Liver (tissue), 9 donors: ENCODE measurements around the gene TESK2. TPM values are rescaled to one million over a fixed set of nuclear protein-coding genes. Genes with fewer than 3 reads are reported as not detected.

Source experiments
- DNase-seq: peaks from one replicate; pipeline ENCODE4 v3.0.0-alpha.2; 2017; ENCODE audit warnings: low spot score
- H3K27ac ChIP-seq, 2 donors: one replicate each; pipeline ENCODE4 v1.7.0; 2013; ENCODE audit warnings: inconsistent platforms in 2 of 2, low read length in 2 of 2, control low read depth in 1 of 2, low read depth in 1 of 2, mild to moderate bottlenecking in 1 of 2
- H3K27me3 ChIP-seq, 4 donors: one replicate each; pipeline versions ENCODE4 v1.6.1 to v1.7.0; 2013; ENCODE audit warnings: low read length in 3 of 4, inconsistent platforms in 1 of 4, mild to moderate bottlenecking in 1 of 4, moderate library complexity in 1 of 4; ENCODE audit not compliant: control insufficient read depth in 4 of 4, insufficient read depth in 4 of 4
- H3K36me3 ChIP-seq, 4 donors: one replicate each; pipeline versions ENCODE4 v1.6.1 to v1.7.0; 2013; ENCODE audit warnings: low read length in 3 of 4, mild to moderate bottlenecking in 3 of 4, low read depth in 1 of 4, moderate library complexity in 1 of 4; ENCODE audit not compliant: control insufficient read depth in 4 of 4, insufficient read depth in 3 of 4
- H3K4me1 ChIP-seq, 4 donors: one replicate each; pipeline versions ENCODE4 v1.6.1 to v1.7.0; 2013; ENCODE audit warnings: low read length in 3 of 4, mild to moderate bottlenecking in 3 of 4, moderate library complexity in 1 of 4; ENCODE audit not compliant: control insufficient read depth in 4 of 4, insufficient read depth in 4 of 4
- H3K4me3 ChIP-seq, 3 donors: one replicate each; pipeline versions ENCODE4 v1.6.1 to v1.7.0; 2013; ENCODE audit warnings: low read length in 3 of 3, control low read depth in 1 of 3, low read depth in 1 of 3, mild to moderate bottlenecking in 1 of 3
- H3K9ac ChIP-seq, 2 donors: one replicate each; pipeline ENCODE4 v1.7.0; 2013; ENCODE audit warnings: low read length in 2 of 2, mild to moderate bottlenecking in 2 of 2, moderate library complexity in 2 of 2, control low read depth in 1 of 2, low read depth in 1 of 2
- H3K9me3 ChIP-seq, 4 donors: one replicate each; pipeline versions ENCODE4 v1.6.1 to v1.7.0; 2013; ENCODE audit warnings: low read length in 3 of 4; ENCODE audit not compliant: control insufficient read depth in 4 of 4
- EGR1 ChIP-seq, 2 donors: IDR thresholded peaks; 2 replicates each; pipeline ENCODE4 v1.6.1; 2016 to 2018; ENCODE audit warnings: antibody characterized with exemption in 2 of 2, low read depth in 2 of 2
- FOXA1 ChIP-seq: IDR thresholded peaks from 2 replicates; pipeline ENCODE4 v1.6.1; 2016; ENCODE audit warnings: antibody characterized with exemption
- FOXA2 ChIP-seq: IDR thresholded peaks from 2 replicates; pipeline ENCODE4 v1.6.1; 2016; ENCODE audit warnings: antibody characterized with exemption
- GABPA ChIP-seq, 2 donors: IDR thresholded peaks in 1 of 2; conservative IDR thresholded peaks in 1 of 2; 2 replicates each; pipeline ENCODE4 v1.6.1; 2016; ENCODE audit warnings: antibody characterized with exemption in 2 of 2, mild to moderate bottlenecking in 1 of 2, moderate library complexity in 1 of 2
- HNF4A ChIP-seq, 2 donors: conservative IDR thresholded peaks; 2 replicates each; pipeline ENCODE4 v1.6.1; 2016; ENCODE audit warnings: antibody characterized with exemption in 2 of 2, mild to moderate bottlenecking in 2 of 2
- HNF4G ChIP-seq: IDR thresholded peaks from 2 replicates; pipeline ENCODE4 v1.6.1; 2016; ENCODE audit warnings: antibody characterized with exemption
- JUND ChIP-seq, 2 donors: IDR thresholded peaks; 2 replicates each; pipeline ENCODE4 v1.6.1; 2016; ENCODE audit warnings: antibody characterized with exemption in 2 of 2
- MAX ChIP-seq: IDR thresholded peaks from 2 replicates; pipeline ENCODE4 v1.6.1; 2016; ENCODE audit warnings: antibody characterized with exemption
- NR2F2 ChIP-seq: IDR thresholded peaks from 2 replicates; pipeline ENCODE4 v1.6.1; 2016; ENCODE audit warnings: antibody characterized with exemption
- RAD21 ChIP-seq, 2 donors: IDR thresholded peaks; 2 replicates each; pipeline ENCODE4 v1.6.1; 2016; ENCODE audit warnings: antibody characterized with exemption in 2 of 2, mild to moderate bottlenecking in 2 of 2
- RXRA ChIP-seq, 2 donors: IDR thresholded peaks; 2 replicates each; pipeline ENCODE4 v1.6.1; 2017 to 2018; ENCODE audit warnings: antibody characterized with exemption in 2 of 2, mild to moderate bottlenecking in 1 of 2
- SP1 ChIP-seq: IDR thresholded peaks from 2 replicates; pipeline ENCODE4 v1.6.1; 2018; ENCODE audit warnings: antibody characterized with exemption, mild to moderate bottlenecking
- TAF1 ChIP-seq: conservative IDR thresholded peaks from 2 replicates; pipeline ENCODE4 v1.6.1; 2016; ENCODE audit warnings: antibody characterized with exemption, mild to moderate bottlenecking
- YY1 ChIP-seq: IDR thresholded peaks from 2 replicates; pipeline ENCODE4 v1.6.1; 2016; ENCODE audit warnings: antibody characterized with exemption, mild to moderate bottlenecking
- WGBS: extraction: QIAGEN DNeasy Blood & Tissue Kit; methylation state at CpG from one replicate; pipeline ENCODE4 v1.1.7; 2013; 5-methylcytosine and 5-hydroxymethylcytosine counted together
- polyA plus RNA-seq, 2 donors: library from polyadenylated mRNA; stranded (reverse) in 1 of 2; unstranded in 1 of 2; fragments of 200-250 nt in 1 of 2; fragments of >200 nt in 1 of 2; fragmentation: Nextera tagmentation in 1 of 2; extraction: Ambion mirVana in 1 of 2; gene quantifications; one replicate each; pipeline versions ENCODE4 v1.2.1 to v1.2.3, GENCODE V29; 2013 to 2015
- total RNA-seq, 2 donors: library from RNA; depleted of rRNA; stranded (reverse); fragments of >200 nt; gene quantifications; one replicate each; pipeline ENCODE4 v1.2.3, GENCODE V29; 2014
- TF ChIP-seq, protein P1 (sequence below): fragments of 150-350 bp; IDR thresholded peaks from 2 replicates; pipeline ENCODE4 v1.5.1; 2017; ENCODE audit warnings: improper control_type of control experiment, low read depth, low read length; ENCODE audit not compliant: missing input control
- TF ChIP-seq, protein P2 (sequence below): IDR thresholded peaks from 2 replicates; pipeline ENCODE4 v1.6.1; 2016; ENCODE audit warnings: antibody characterized with exemption
- TF ChIP-seq, protein P3 (sequence below): IDR thresholded peaks from 2 replicates; pipeline ENCODE4 v1.6.1; 2016; ENCODE audit warnings: antibody characterized with exemption, mild to moderate bottlenecking
- TF ChIP-seq, protein P4 (sequence below): IDR thresholded peaks from 2 replicates; pipeline ENCODE4 v1.6.1; 2016; ENCODE audit warnings: antibody characterized with exemption
- donor health status: healthy.
- donor health status: healthy.
- donor health status: healthy.
- donor health status: healthy.
- donor health status: healthy.

TESK2 gene
- total and polyA plus RNA-seq, 4 donors: 2.4 to 8.2 (median 5.2) TPM

DNA sequence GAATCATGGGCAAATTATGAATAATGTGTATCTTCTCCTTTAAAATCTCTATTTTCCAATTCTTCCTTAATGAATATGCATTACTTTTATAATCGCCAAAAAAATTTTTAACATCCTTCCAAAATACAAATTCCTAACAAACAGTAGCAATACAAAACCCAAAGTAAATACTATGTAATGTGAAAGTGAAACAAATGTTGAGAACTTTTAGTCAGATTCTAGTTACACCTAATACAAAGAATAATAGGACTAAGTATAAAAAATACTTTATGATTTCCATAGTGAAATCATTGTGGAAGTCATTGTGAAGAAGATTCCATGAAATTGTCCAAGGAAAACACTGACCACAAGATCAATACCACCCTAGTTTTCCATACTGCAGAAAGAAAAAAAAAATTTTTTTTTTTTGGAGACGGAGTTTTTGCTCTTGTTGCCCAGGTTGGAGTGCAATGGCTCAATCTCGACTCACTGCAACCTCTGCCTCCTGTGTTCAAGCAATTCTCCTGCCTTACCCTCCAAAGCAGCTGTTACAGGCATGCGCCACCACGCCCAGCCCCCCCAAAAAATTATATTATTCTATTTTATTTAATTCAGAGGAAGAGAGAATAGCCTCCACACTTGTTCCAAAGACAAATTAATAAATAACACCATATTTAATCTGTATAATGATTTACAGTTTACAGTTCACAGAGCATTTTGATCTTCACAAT, 11.8 kb downstream of the TESK2 start:
- 30% methylated on average over 5 of the region's 5 CpGs for WGBS
- H3K27me3 ChIP-seq: no peaks in the 10 kb centered on the region
- H3K36me3 ChIP-seq: no peaks in the 10 kb centered on the region
- DNase-seq: no peak
- peak overlapping the region in 2 of 3 donors; percentile 38 to 54 for H3K4me3 ChIP-seq
- H3K9me3 ChIP-seq: no peaks in the 10 kb centered on the region
- peak overlapping the region in 1 of 2 donors; percentile 71 for H3K9ac ChIP-seq
- H3K27ac ChIP-seq: peak overlapping the region; percentile 56 to 60
- TF ChIP-seq EGR1 (IDR thresholded peaks at IDR 0.05; ENCODE audit: low read depth in 2 of 2) (no peak), FOXA1 (no peak), RXRA (IDR thresholded peaks at IDR 0.05) (peak in 1 of 2 donors; percentile 7), JUND (IDR thresholded peaks at IDR 0.05) (no peak), FOXA2 (no peak), RAD21 (IDR thresholded peaks at IDR 0.05) (peak in 1 of 2 donors; percentile 15)
- H3K4me1 ChIP-seq: peaks cover 0 to 2% (median 0%) of the 10 kb centered on the region in 4 donors

DNA sequence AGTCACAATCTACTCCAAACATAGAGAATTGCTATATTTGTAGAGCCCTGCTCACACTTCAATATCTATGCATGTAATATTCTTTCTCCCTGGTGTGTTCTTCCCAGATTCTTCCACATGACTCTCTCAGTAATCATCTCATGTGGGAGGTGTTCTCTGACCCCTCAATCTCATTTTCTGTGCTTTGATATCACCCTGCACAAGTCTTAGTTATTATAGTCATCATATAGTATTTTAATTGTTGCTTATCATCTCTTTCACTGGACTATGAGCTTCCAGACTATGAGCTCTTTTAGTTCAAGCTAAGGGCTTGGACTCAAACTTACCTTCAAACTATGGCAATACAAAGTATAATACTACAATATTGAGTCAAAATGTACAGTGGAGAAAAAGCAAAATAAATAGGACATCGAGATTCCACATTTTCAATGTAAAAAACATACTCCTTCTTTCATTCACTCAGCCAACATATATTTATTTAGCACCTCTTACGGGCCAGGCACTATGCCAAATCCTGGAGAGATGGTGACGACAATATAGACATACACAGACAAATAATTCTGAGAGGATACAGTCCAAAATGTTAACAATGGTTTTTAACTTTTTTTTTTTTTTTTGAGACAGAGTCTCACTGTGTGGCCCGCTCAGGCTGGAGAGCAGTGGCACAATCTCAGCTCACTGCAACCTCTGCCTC, 12.7 kb downstream of the TESK2 start:
- H3K4me1 ChIP-seq: peaks cover 0 to 2% (median 0%) of the 10 kb centered on the region in 4 donors
- H3K9ac ChIP-seq: no peak overlapping the region
- H3K36me3 ChIP-seq: no peaks in the 10 kb centered on the region
- no peak for DNase-seq
- no peaks in the 10 kb centered on the region for H3K9me3 ChIP-seq
- TF ChIP-seq EGR1 (IDR thresholded peaks at IDR 0.05; ENCODE audit: low read depth in 2 of 2) (no peak), SP1 (no peak), HNF4A (conservative IDR thresholded peaks at IDR 0.05) (no peak), YY1 (no peak), FOXA1 (no peak), NR2F2 (no peak), RXRA (IDR thresholded peaks at IDR 0.05) (no peak), GABPA (IDR thresholded peaks at IDR 0.05 in 1 of 2, conservative IDR thresholded peaks at IDR 0.05 in 1 of 2) (no peak), TAF1 (no peak), RAD21 (IDR thresholded peaks at IDR 0.05) (no peak), HNF4G (no peak), FOXA2 (no peak), MAX (no peak), JUND (IDR thresholded peaks at IDR 0.05) (no peak)
- TF ChIP-seq, protein P1, sequence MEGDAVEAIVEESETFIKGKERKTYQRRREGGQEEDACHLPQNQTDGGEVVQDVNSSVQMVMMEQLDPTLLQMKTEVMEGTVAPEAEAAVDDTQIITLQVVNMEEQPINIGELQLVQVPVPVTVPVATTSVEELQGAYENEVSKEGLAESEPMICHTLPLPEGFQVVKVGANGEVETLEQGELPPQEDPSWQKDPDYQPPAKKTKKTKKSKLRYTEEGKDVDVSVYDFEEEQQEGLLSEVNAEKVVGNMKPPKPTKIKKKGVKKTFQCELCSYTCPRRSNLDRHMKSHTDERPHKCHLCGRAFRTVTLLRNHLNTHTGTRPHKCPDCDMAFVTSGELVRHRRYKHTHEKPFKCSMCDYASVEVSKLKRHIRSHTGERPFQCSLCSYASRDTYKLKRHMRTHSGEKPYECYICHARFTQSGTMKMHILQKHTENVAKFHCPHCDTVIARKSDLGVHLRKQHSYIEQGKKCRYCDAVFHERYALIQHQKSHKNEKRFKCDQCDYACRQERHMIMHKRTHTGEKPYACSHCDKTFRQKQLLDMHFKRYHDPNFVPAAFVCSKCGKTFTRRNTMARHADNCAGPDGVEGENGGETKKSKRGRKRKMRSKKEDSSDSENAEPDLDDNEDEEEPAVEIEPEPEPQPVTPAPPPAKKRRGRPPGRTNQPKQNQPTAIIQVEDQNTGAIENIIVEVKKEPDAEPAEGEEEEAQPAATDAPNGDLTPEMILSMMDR: no peak
- TF ChIP-seq, protein P2, sequence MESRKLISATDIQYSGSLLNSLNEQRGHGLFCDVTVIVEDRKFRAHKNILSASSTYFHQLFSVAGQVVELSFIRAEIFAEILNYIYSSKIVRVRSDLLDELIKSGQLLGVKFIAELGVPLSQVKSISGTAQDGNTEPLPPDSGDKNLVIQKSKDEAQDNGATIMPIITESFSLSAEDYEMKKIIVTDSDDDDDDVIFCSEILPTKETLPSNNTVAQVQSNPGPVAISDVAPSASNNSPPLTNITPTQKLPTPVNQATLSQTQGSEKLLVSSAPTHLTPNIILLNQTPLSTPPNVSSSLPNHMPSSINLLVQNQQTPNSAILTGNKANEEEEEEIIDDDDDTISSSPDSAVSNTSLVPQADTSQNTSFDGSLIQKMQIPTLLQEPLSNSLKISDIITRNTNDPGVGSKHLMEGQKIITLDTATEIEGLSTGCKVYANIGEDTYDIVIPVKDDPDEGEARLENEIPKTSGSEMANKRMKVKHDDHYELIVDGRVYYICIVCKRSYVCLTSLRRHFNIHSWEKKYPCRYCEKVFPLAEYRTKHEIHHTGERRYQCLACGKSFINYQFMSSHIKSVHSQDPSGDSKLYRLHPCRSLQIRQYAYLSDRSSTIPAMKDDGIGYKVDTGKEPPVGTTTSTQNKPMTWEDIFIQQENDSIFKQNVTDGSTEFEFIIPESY: no peak
- TF ChIP-seq, protein P3, sequence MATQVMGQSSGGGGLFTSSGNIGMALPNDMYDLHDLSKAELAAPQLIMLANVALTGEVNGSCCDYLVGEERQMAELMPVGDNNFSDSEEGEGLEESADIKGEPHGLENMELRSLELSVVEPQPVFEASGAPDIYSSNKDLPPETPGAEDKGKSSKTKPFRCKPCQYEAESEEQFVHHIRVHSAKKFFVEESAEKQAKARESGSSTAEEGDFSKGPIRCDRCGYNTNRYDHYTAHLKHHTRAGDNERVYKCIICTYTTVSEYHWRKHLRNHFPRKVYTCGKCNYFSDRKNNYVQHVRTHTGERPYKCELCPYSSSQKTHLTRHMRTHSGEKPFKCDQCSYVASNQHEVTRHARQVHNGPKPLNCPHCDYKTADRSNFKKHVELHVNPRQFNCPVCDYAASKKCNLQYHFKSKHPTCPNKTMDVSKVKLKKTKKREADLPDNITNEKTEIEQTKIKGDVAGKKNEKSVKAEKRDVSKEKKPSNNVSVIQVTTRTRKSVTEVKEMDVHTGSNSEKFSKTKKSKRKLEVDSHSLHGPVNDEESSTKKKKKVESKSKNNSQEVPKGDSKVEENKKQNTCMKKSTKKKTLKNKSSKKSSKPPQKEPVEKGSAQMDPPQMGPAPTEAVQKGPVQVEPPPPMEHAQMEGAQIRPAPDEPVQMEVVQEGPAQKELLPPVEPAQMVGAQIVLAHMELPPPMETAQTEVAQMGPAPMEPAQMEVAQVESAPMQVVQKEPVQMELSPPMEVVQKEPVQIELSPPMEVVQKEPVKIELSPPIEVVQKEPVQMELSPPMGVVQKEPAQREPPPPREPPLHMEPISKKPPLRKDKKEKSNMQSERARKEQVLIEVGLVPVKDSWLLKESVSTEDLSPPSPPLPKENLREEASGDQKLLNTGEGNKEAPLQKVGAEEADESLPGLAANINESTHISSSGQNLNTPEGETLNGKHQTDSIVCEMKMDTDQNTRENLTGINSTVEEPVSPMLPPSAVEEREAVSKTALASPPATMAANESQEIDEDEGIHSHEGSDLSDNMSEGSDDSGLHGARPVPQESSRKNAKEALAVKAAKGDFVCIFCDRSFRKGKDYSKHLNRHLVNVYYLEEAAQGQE: no peak
- TF ChIP-seq, protein P4, sequence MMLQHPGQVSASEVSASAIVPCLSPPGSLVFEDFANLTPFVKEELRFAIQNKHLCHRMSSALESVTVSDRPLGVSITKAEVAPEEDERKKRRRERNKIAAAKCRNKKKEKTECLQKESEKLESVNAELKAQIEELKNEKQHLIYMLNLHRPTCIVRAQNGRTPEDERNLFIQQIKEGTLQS: no peak
- 67% methylated on average over 4 of the region's 4 CpGs for whole genome bisulfite sequencing
- H3K27ac ChIP-seq: peak overlapping the region in 1 of 2 donors; percentile 56
- H3K4me3 ChIP-seq: no peak overlapping the region
- H3K27me3 ChIP-seq: no peaks in the 10 kb centered on the region
